Measurements from ENCODE around the gene ECEL1.
"Not testable (repeated sequence)": the region's sequence is repeated elsewhere in the genome, so short reads cannot be mapped to it uniquely, and the experiment has no call there.

The ECEL1 gene

GRCh38 chr2:232457121-232458011 lies 30.3 kb downstream of the ECEL1 start:
- H3K27me3 ChIP-seq (ENCODE audit: insufficient read depth, low read length), result peaks cover 54% of the 10 kb centered on the region
- no peak overlapping the region for H3K27ac ChIP-seq (ENCODE audit: low read depth, low read length)
- no peaks in the 10 kb centered on the region for H3K79me2 ChIP-seq (ENCODE audit: control insufficient read depth, insufficient read depth, low read length, unreplicated experiment)
- peaks cover 11% of the 10 kb centered on the region for H3K4me1 ChIP-seq (ENCODE audit: control insufficient read depth, insufficient read depth, low read length, unreplicated experiment)
- no peak overlapping the region for H2AFZ ChIP-seq (ENCODE audit: low read length, unreplicated experiment)
- no peaks in the 10 kb centered on the region for H3K36me3 ChIP-seq (ENCODE audit: insufficient read depth, low read length)
- no peak overlapping the region for H3K4me3 ChIP-seq (ENCODE audit: low read depth, low read length)

- no peak overlapping the region for H2AFZ ChIP-seq (ENCODE audit: low read length, unreplicated experiment)
- no peaks in the 10 kb centered on the region for H3K79me2 ChIP-seq (ENCODE audit: control insufficient read depth, insufficient read depth, low read length, unreplicated experiment)
- H3K27ac ChIP-seq (ENCODE audit: low read depth, low read length), result no peak overlapping the region
- no peak overlapping the region for H3K4me3 ChIP-seq (ENCODE audit: low read depth, low read length)
- H3K36me3 ChIP-seq (ENCODE audit: insufficient read depth, low read length), result no peaks in the 10 kb centered on the region
- peaks cover 49% of the 10 kb centered on the region for H3K27me3 ChIP-seq (ENCODE audit: insufficient read depth, low read length)
- H3K4me1 ChIP-seq (ENCODE audit: control insufficient read depth, insufficient read depth, low read length, unreplicated experiment), result peaks cover 11% of the 10 kb centered on the region
Measured at GRCh38 chr2:232456296-232457120, 31.1 kb downstream of the ECEL1 start.

GRCh38 chr2:232455426-232456255 lies 32.0 kb downstream of the ECEL1 start, which contains the start of gene ALPI:
TSS of gene ALPI (plus strand) at chr2:232456153. CDS start at chr2:232456200, 47 bp downstream.
- H3K79me2 ChIP-seq (ENCODE audit: control insufficient read depth, insufficient read depth, low read length, unreplicated experiment), result no peaks in the 10 kb centered on the region
- peaks cover 4% of the 10 kb centered on the region for H3K4me1 ChIP-seq (ENCODE audit: control insufficient read depth, insufficient read depth, low read length, unreplicated experiment)
- H3K27ac ChIP-seq (ENCODE audit: low read depth, low read length), result no peak within 1 kb of the TSS
- no peak within 1 kb of the TSS for H2AFZ ChIP-seq (ENCODE audit: low read length, unreplicated experiment)
- peaks cover 49% of the 10 kb centered on the region for H3K27me3 ChIP-seq (ENCODE audit: insufficient read depth, low read length)
- no peak within 1 kb of the TSS for H3K4me3 ChIP-seq (ENCODE audit: low read depth, low read length)
- no peaks in the 10 kb centered on the region for H3K36me3 ChIP-seq (ENCODE audit: insufficient read depth, low read length)

GRCh38 chr2:232454630-232455029 lies 33.0 kb downstream of the ECEL1 start:
- H3K4me3 ChIP-seq (ENCODE audit: low read depth, low read length), result no peak overlapping the region
- no peak overlapping the region for H3K27ac ChIP-seq (ENCODE audit: low read depth, low read length)
- H3K27me3 ChIP-seq (ENCODE audit: insufficient read depth, low read length), result peaks cover 46% of the 10 kb centered on the region
- H2AFZ ChIP-seq (ENCODE audit: low read length, unreplicated experiment), result no peak overlapping the region
- H3K79me2 ChIP-seq (ENCODE audit: control insufficient read depth, insufficient read depth, low read length, unreplicated experiment), result no peaks in the 10 kb centered on the region
- no peaks in the 10 kb centered on the region for H3K36me3 ChIP-seq (ENCODE audit: insufficient read depth, low read length)
- no peaks in the 10 kb centered on the region for H3K4me1 ChIP-seq (ENCODE audit: control insufficient read depth, insufficient read depth, low read length, unreplicated experiment)

GRCh38 chr2:232451645-232452044 lies 36.0 kb downstream of the ECEL1 start:
- H3K27ac ChIP-seq (ENCODE audit: low read depth, low read length); H3K4me3 ChIP-seq (ENCODE audit: low read depth, low read length); H2AFZ ChIP-seq (ENCODE audit: low read length, unreplicated experiment); H3K79me2 ChIP-seq (ENCODE audit: control insufficient read depth, insufficient read depth, low read length, unreplicated experiment); H3K36me3 ChIP-seq (ENCODE audit: insufficient read depth, low read length); H3K4me1 ChIP-seq (ENCODE audit: control insufficient read depth, insufficient read depth, low read length, unreplicated experiment): not testable (repeated sequence)
- H3K27me3 ChIP-seq (ENCODE audit: insufficient read depth, low read length), result peaks cover 19% of the 10 kb centered on the region; the same call in 1 of the 2 replicates

- H3K27ac ChIP-seq (ENCODE audit: low read depth, low read length), result no peak overlapping the region
- H3K4me3 ChIP-seq (ENCODE audit: low read depth, low read length), result no peak overlapping the region
- H3K27me3 ChIP-seq (ENCODE audit: insufficient read depth, low read length), result peaks cover 11% of the 10 kb centered on the region; the same call in 1 of the 2 replicates
- no peaks in the 10 kb centered on the region for H3K4me1 ChIP-seq (ENCODE audit: control insufficient read depth, insufficient read depth, low read length, unreplicated experiment)
- no peak overlapping the region for H2AFZ ChIP-seq (ENCODE audit: low read length, unreplicated experiment)
- H3K79me2 ChIP-seq (ENCODE audit: control insufficient read depth, insufficient read depth, low read length, unreplicated experiment), result no peaks in the 10 kb centered on the region
- H3K36me3 ChIP-seq (ENCODE audit: insufficient read depth, low read length), result no peaks in the 10 kb centered on the region
Measured at GRCh38 chr2:232449964-232450363, 37.7 kb downstream of the ECEL1 start.

GRCh38 chr2:232448304-232448690 lies 39.3 kb downstream of the ECEL1 start:
- no peaks in the 10 kb centered on the region for H3K36me3 ChIP-seq (ENCODE audit: insufficient read depth, low read length)
- H3K4me1 ChIP-seq (ENCODE audit: control insufficient read depth, insufficient read depth, low read length, unreplicated experiment), result no peaks in the 10 kb centered on the region
- no peak overlapping the region for H3K27ac ChIP-seq (ENCODE audit: low read depth, low read length)
- H3K4me3 ChIP-seq (ENCODE audit: low read depth, low read length), result no peak overlapping the region
- H3K27me3 ChIP-seq (ENCODE audit: insufficient read depth, low read length), result 0 out of 2 replicates have a peak, but pooled peaks cover 3% of the 10 kb centered on the region
- H2AFZ ChIP-seq (ENCODE audit: low read length, unreplicated experiment), result no peak overlapping the region
- H3K79me2 ChIP-seq (ENCODE audit: control insufficient read depth, insufficient read depth, low read length, unreplicated experiment), result no peaks in the 10 kb centered on the region

- Histone ChIP-seq H3K27ac (ENCODE audit: low read depth, low read length) (no peak overlapping the region), H3K4me1 (ENCODE audit: control insufficient read depth, insufficient read depth, low read length, unreplicated experiment) (no peaks in the 10 kb centered on the region), H2AFZ (ENCODE audit: low read length, unreplicated experiment) (no peak overlapping the region), H3K27me3 (ENCODE audit: insufficient read depth, low read length) (no peaks in the 10 kb centered on the region), H3K36me3 (ENCODE audit: insufficient read depth, low read length) (no peaks in the 10 kb centered on the region), H3K4me3 (ENCODE audit: low read depth, low read length) (no peak overlapping the region), H3K79me2 (ENCODE audit: control insufficient read depth, insufficient read depth, low read length, unreplicated experiment) (no peaks in the 10 kb centered on the region)
Measured at GRCh38 chr2:232447638-232448303, 39.9 kb downstream of the ECEL1 start.

- no peak overlapping the region for H3K4me3 ChIP-seq (ENCODE audit: low read depth, low read length)
- H3K79me2 ChIP-seq (ENCODE audit: control insufficient read depth, insufficient read depth, low read length, unreplicated experiment), result no peaks in the 10 kb centered on the region
- no peak overlapping the region for H2AFZ ChIP-seq (ENCODE audit: low read length, unreplicated experiment)
- no peaks in the 10 kb centered on the region for H3K36me3 ChIP-seq (ENCODE audit: insufficient read depth, low read length)
- no peaks in the 10 kb centered on the region for H3K4me1 ChIP-seq (ENCODE audit: control insufficient read depth, insufficient read depth, low read length, unreplicated experiment)
- H3K27me3 ChIP-seq (ENCODE audit: insufficient read depth, low read length), result no peaks in the 10 kb centered on the region
- no peak overlapping the region for H3K27ac ChIP-seq (ENCODE audit: low read depth, low read length)
Measured at GRCh38 chr2:232447091-232447620, 40.5 kb downstream of the ECEL1 start.

Data from ACC112 (cell line).